ENCODE results near the gene HASPIN. TPM values are rescaled to one million over a fixed set of nuclear protein-coding genes. Genes with fewer than 3 reads are reported as not detected.

Gene HASPIN
- total RNA-seq, 4 donors from 2014 or later, result 0.13 to 0.23 TPM; not detected in 2

DNA sequence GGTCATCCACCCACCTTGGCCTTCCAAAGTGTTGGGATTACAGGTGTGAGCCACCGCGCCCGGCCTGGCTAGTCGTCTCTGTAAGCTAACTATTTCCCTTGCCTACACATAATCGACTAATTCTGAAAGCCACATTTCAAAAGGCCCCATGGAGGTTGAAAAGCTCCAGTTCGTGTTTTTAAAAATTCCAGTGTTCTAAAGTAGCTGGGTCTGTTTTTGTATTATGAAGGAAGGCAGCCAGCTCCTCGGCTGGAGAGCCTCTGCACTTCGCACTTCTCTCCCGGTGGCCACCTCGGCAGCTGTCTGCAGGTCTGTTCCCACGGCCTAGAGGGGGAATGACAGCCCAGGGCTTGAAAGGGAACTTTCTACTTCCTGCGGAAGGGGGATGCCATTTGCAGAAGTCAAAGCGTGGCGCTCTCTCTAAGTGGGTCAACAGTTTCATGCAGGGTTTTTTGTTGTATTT, 16.9 kb downstream of the HASPIN start:
- Histone ChIP-seq H3K27ac (replicated peaks in 1 of 4) (no peak overlapping the region), H3K27me3 (no peaks in the 10 kb centered on the region), H3K9me3 (no peaks in the 10 kb centered on the region), H3K36me3 (no peaks in the 10 kb centered on the region), H3K4me1 (peaks cover 9 to 21% (median 19%) of the 10 kb centered on the region in 4 donors), H3K4me3 (no peak overlapping the region)
- WGBS, result 65% methylated on average over 14 of the region's 14 CpGs
- no peak for TF ChIP-seq EP300 (IDR thresholded peaks at IDR 0.05)
- TF ChIP-seq, protein P1, sequence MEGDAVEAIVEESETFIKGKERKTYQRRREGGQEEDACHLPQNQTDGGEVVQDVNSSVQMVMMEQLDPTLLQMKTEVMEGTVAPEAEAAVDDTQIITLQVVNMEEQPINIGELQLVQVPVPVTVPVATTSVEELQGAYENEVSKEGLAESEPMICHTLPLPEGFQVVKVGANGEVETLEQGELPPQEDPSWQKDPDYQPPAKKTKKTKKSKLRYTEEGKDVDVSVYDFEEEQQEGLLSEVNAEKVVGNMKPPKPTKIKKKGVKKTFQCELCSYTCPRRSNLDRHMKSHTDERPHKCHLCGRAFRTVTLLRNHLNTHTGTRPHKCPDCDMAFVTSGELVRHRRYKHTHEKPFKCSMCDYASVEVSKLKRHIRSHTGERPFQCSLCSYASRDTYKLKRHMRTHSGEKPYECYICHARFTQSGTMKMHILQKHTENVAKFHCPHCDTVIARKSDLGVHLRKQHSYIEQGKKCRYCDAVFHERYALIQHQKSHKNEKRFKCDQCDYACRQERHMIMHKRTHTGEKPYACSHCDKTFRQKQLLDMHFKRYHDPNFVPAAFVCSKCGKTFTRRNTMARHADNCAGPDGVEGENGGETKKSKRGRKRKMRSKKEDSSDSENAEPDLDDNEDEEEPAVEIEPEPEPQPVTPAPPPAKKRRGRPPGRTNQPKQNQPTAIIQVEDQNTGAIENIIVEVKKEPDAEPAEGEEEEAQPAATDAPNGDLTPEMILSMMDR (IDR thresholded peaks at IDR 0.05), result no peak
- no peak for TF ChIP-seq POLR2AphosphoS5 (IDR thresholded peaks at IDR 0.05)
- no peak for TF ChIP-seq POLR2A (IDR thresholded peaks at IDR 0.05; ENCODE audit: low read depth)
- intact Hi-C loops (cut with DNase I), result no loop called here
- no peak for DNase-seq (ENCODE audit: extremely low spot score)

DNA sequence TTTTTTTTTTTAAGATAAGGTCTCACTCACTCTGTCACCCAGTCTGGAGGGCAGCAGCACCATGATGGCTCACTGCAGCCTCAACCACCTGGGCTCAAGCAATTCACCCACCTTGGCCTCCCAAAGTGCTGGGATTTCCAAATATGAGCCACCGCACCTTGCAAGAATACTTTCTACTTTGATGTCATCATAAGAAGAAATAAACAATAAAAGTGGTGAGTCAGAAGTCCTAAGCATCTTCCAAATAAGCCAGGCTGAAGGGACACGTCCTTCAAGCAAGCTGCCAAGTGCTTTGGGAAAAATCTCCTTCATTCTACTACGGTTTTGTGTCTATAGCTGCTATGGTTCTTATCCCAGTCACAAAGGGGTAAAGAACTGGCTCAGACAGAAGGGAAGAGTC, 20.3 kb downstream of the HASPIN start:
- 55% methylated on average over 3 of the region's 3 CpGs for WGBS
- no peak overlapping the region for H3K27ac ChIP-seq (replicated peaks in 1 of 4)
- H3K9me3 ChIP-seq, result no peaks in the 10 kb centered on the region
- no peak overlapping the region for H3K4me3 ChIP-seq
- peaks cover 0 to 1% (median under 1%) of the 10 kb centered on the region in 4 donors for H3K4me1 ChIP-seq
- no peak for TF ChIP-seq EP300 (IDR thresholded peaks at IDR 0.05)
- TF ChIP-seq POLR2A (IDR thresholded peaks at IDR 0.05; ENCODE audit: low read depth), result no peak
- TF ChIP-seq, protein P1 (IDR thresholded peaks at IDR 0.05), result no peak
- TF ChIP-seq POLR2AphosphoS5 (IDR thresholded peaks at IDR 0.05), result no peak
- no peak for DNase-seq (ENCODE audit: extremely low spot score)
- intact Hi-C loops (cut with DNase I), result no loop called here
- H3K36me3 ChIP-seq, result no peaks in the 10 kb centered on the region
- peaks cover 0 to 9% (median 0%) of the 10 kb centered on the region in 4 donors for H3K27me3 ChIP-seq

DNA sequence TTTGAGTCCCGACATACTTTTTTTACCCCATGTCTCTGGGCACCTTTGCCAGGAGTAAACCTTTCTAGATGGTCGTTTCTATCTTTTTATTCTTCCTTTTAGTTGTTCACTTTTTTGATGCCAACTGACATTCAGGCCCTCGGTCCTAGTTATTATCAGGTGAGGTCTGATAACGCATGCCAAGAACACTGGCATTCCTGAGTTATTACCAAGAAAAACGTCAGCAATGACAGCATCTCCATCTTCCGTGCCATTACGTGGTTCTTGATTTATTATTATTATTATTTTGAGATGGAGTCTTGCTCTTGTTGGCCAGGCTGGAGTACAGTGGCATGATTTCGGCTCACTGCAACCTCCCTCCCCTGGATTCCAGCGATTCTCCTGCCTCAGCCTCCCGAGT, 21.4 kb downstream of the HASPIN start:
- intact Hi-C loops (cut with DNase I), result no loop called here
- Histone ChIP-seq H3K27ac (replicated peaks in 1 of 4) (no peak overlapping the region), H3K9me3 (no peaks in the 10 kb centered on the region), H3K27me3 (peaks cover 0 to 20% (median 0%) of the 10 kb centered on the region in 4 donors), H3K4me3 (no peak overlapping the region), H3K4me1 (no peaks in the 10 kb centered on the region), H3K36me3 (no peaks in the 10 kb centered on the region)
- 90% methylated on average over 10 of the region's 10 CpGs for WGBS
- DNase-seq (ENCODE audit: extremely low spot score), result no peak
- TF ChIP-seq POLR2AphosphoS5 (IDR thresholded peaks at IDR 0.05), result no peak

DNA sequence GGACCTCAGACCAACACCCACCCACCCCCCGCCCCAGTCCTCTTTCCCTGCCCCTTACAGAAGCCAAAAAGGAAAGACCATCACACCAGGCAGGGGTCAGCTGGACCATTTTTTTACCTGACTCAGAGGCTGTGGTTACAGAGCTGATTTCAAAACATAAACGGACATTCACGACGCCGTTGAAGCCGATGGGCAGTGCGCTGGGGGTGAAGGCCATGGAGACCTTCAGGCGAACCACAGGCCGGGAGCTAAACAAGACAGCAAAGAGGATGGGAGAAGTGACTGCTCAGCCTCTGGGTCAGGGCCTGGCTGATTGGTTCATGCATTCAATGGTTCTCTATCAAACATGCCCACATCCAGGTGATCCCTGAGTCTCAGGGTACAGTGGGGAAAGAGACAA, 24.1 kb downstream of the HASPIN start:
- Histone ChIP-seq H3K9me3 (no peaks in the 10 kb centered on the region), H3K27ac (replicated peaks in 1 of 4) (no peak overlapping the region), H3K4me3 (no peak overlapping the region), H3K4me1 (no peaks in the 10 kb centered on the region), H3K27me3 (peaks cover 0 to 46% (median 0%) of the 10 kb centered on the region in 4 donors), H3K36me3 (no peaks in the 10 kb centered on the region)
- 76% methylated on average over 9 of the region's 9 CpGs for WGBS
- TF ChIP-seq EP300 (IDR thresholded peaks at IDR 0.05) (no peak), POLR2AphosphoS5 (IDR thresholded peaks at IDR 0.05) (no peak), POLR2A (IDR thresholded peaks at IDR 0.05; ENCODE audit: low read depth) (no peak)
- TF ChIP-seq, protein P1 (IDR thresholded peaks at IDR 0.05), result no peak
- intact Hi-C loops (cut with DNase I), result no loop called here
- no peak for DNase-seq (ENCODE audit: extremely low spot score)

DNA sequence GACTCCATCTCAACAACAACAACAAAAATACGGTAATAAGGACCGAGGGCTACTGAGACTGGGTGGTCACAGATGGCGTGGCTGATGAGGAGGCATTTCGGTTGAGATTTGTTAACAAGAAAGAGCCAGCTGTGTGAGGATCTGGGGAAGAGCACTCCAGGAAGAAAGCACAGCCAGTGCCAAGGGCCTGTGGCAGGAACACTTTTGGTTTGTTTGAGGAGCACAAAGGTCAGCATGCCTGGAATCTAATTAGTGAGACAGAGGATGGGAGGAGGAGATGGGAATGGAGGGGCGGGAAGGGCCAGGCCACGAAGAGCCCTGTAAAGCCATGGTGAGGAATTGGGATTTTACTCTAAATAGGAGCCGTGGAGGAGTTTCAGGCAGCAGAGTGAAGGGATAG, 24.9 kb downstream of the HASPIN start:
- H3K27me3 ChIP-seq, result peaks cover 0 to 53% (median 0%) of the 10 kb centered on the region in 4 donors
- H3K4me3 ChIP-seq, result no peak overlapping the region
- H3K36me3 ChIP-seq, result no peaks in the 10 kb centered on the region
- no peaks in the 10 kb centered on the region for H3K4me1 ChIP-seq
- DNase-seq (ENCODE audit: extremely low spot score), result no peak
- TF ChIP-seq EP300 (IDR thresholded peaks at IDR 0.05) (no peak), POLR2A (IDR thresholded peaks at IDR 0.05; ENCODE audit: low read depth) (no peak), POLR2AphosphoS5 (IDR thresholded peaks at IDR 0.05) (no peak)
- TF ChIP-seq, protein P1 (IDR thresholded peaks at IDR 0.05), result no peak
- no peak overlapping the region for H3K27ac ChIP-seq (replicated peaks in 1 of 4)
- intact Hi-C loops (cut with DNase I), result no loop called here
- 87% methylated on average over 7 of the region's 7 CpGs for WGBS
- no peaks in the 10 kb centered on the region for H3K9me3 ChIP-seq

Data from esophagus muscularis mucosa (tissue), 4 donors.